Measurements from ENCODE around the gene TPTE2. TPM values are rescaled to one million over a fixed set of nuclear protein-coding genes. Genes with fewer than 3 reads are reported as not detected.

The TPTE2 gene
- polyA plus RNA-seq, 1 donor from 2014 or later = 0.83 TPM

DNA sequence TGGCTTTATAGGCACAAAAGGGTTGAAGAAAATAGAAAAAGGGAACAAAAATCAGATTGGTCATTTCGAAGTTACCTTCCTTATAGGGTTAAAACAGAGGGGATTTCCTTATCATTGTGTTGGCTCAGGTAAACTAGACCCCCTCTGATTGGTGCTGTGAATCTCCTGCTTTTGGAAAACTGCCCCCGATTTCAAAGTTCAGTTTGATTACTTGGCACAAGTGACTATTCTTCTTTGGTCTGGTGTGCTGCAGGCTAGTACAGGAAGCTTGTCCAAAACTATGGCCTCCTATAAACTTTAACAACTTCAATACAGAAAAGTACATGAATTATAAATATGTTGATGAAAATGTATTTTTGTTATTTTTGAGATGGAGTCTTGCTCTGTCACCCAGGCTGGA lies 13.9 kb upstream of the TPTE2 start:
- Histone ChIP-seq H3K9ac (ENCODE audit: low read length) (no peak overlapping the region), H3K27ac (ENCODE audit: low read length) (no peak overlapping the region), H3K4me2 (ENCODE audit: low read length) (no peak overlapping the region), H3K9me2 (ENCODE audit: insufficient read depth, low read length) (no peaks in the 10 kb centered on the region), H3K36me3 (ENCODE audit: insufficient read depth, low read length) (no peaks in the 10 kb centered on the region), H2AFZ (ENCODE audit: low read depth, low read length) (no peak overlapping the region), H3K9me3 (ENCODE audit: low read length) (peaks cover 3% of the 10 kb centered on the region), H3K79me2 (replicated peaks; ENCODE audit: insufficient read depth, low read length) (no peaks in the 10 kb centered on the region), H3K4me3 (ENCODE audit: low read length) (no peak overlapping the region), H3F3A (ENCODE audit: insufficient read depth, low read length, poor library complexity, severe bottlenecking) (no peaks in the 10 kb centered on the region), H4K20me1 (ENCODE audit: insufficient read depth) (no peaks in the 10 kb centered on the region), H3K27me3 (ENCODE audit: insufficient read depth, low read depth, low read length) (no peaks in the 10 kb centered on the region)
- TF ChIP-seq, protein P1, sequence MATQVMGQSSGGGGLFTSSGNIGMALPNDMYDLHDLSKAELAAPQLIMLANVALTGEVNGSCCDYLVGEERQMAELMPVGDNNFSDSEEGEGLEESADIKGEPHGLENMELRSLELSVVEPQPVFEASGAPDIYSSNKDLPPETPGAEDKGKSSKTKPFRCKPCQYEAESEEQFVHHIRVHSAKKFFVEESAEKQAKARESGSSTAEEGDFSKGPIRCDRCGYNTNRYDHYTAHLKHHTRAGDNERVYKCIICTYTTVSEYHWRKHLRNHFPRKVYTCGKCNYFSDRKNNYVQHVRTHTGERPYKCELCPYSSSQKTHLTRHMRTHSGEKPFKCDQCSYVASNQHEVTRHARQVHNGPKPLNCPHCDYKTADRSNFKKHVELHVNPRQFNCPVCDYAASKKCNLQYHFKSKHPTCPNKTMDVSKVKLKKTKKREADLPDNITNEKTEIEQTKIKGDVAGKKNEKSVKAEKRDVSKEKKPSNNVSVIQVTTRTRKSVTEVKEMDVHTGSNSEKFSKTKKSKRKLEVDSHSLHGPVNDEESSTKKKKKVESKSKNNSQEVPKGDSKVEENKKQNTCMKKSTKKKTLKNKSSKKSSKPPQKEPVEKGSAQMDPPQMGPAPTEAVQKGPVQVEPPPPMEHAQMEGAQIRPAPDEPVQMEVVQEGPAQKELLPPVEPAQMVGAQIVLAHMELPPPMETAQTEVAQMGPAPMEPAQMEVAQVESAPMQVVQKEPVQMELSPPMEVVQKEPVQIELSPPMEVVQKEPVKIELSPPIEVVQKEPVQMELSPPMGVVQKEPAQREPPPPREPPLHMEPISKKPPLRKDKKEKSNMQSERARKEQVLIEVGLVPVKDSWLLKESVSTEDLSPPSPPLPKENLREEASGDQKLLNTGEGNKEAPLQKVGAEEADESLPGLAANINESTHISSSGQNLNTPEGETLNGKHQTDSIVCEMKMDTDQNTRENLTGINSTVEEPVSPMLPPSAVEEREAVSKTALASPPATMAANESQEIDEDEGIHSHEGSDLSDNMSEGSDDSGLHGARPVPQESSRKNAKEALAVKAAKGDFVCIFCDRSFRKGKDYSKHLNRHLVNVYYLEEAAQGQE (IDR thresholded peaks at IDR 0.05; ENCODE audit: borderline replicate concordance) = no peak
- TF ChIP-seq SMC3 (conservative IDR thresholded peaks at IDR 0.05; ENCODE audit: poor library complexity) (no peak), POLR2AphosphoS5 (IDR thresholded peaks at IDR 0.05) (no peak)

DNA sequence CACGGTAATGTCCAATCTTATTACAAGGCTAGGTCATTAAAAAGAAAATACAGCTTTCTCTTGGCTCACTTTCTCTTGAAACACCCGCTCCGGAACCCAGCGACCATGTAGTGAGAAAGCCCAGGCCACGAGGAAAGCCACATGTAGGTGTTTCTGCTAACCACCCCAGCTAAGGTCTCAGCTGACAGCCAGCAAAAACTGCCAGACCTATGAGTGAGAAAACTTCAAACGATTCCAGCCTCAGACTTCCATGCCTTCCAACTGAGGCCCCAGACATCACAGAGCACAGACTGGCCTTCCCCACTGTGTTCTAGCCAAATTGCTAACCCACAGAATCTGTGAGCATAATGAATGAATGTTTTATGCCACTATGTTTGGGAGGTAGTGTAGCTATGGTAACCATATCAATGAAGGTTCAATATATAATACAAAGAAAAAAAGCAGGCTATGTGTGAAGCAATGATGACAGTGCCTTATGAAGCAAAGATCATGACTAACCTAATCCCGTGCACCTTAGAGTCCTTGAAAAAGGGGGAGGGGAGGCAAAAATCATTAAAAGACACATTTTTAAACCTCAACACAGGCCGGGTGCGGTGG lies 11.9 kb upstream of the TPTE2 start:
- Histone ChIP-seq H3F3A (ENCODE audit: insufficient read depth, low read length, poor library complexity, severe bottlenecking) (no peaks in the 10 kb centered on the region), H3K36me3 (ENCODE audit: insufficient read depth, low read length) (no peaks in the 10 kb centered on the region), H3K9ac (ENCODE audit: low read length) (no peak overlapping the region), H3K9me2 (ENCODE audit: insufficient read depth, low read length) (no peaks in the 10 kb centered on the region), H3K9me3 (ENCODE audit: low read length) (no peaks in the 10 kb centered on the region), H3K4me3 (ENCODE audit: low read length) (no peak overlapping the region), H4K20me1 (ENCODE audit: insufficient read depth) (no peaks in the 10 kb centered on the region), H3K27me3 (ENCODE audit: insufficient read depth, low read depth, low read length) (no peaks in the 10 kb centered on the region), H2AFZ (ENCODE audit: low read depth, low read length) (no peak overlapping the region), H3K4me2 (ENCODE audit: low read length) (no peak overlapping the region), H3K79me2 (replicated peaks; ENCODE audit: insufficient read depth, low read length) (no peaks in the 10 kb centered on the region), H3K27ac (ENCODE audit: low read length) (no peak overlapping the region)
- TF ChIP-seq EP300 (conservative IDR thresholded peaks at IDR 0.05; ENCODE audit: poor library complexity, severe bottlenecking) = no peak
- no peak for TF ChIP-seq SMC3 (conservative IDR thresholded peaks at IDR 0.05; ENCODE audit: poor library complexity)
- no peak for TF ChIP-seq TAF1 (IDR thresholded peaks at IDR 0.05; ENCODE audit: low read depth)
- no peak for TF ChIP-seq MXI1 (conservative IDR thresholded peaks at IDR 0.05; ENCODE audit: poor library complexity, severe bottlenecking)
- TF ChIP-seq EZH2 (IDR thresholded peaks at IDR 0.05; ENCODE audit: borderline replicate concordance, insufficient read depth, low read length, poor library complexity, severe bottlenecking) = no peak
- TF ChIP-seq, protein P1 (IDR thresholded peaks at IDR 0.05; ENCODE audit: borderline replicate concordance) = no peak
- TF ChIP-seq, protein P2, sequence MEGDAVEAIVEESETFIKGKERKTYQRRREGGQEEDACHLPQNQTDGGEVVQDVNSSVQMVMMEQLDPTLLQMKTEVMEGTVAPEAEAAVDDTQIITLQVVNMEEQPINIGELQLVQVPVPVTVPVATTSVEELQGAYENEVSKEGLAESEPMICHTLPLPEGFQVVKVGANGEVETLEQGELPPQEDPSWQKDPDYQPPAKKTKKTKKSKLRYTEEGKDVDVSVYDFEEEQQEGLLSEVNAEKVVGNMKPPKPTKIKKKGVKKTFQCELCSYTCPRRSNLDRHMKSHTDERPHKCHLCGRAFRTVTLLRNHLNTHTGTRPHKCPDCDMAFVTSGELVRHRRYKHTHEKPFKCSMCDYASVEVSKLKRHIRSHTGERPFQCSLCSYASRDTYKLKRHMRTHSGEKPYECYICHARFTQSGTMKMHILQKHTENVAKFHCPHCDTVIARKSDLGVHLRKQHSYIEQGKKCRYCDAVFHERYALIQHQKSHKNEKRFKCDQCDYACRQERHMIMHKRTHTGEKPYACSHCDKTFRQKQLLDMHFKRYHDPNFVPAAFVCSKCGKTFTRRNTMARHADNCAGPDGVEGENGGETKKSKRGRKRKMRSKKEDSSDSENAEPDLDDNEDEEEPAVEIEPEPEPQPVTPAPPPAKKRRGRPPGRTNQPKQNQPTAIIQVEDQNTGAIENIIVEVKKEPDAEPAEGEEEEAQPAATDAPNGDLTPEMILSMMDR (IDR thresholded peaks at IDR 0.05; ENCODE audit: poor library complexity, severe bottlenecking) = no peak
- TF ChIP-seq POLR2AphosphoS5 (IDR thresholded peaks at IDR 0.05) = no peak
- no peak for TF ChIP-seq RAD21 (conservative IDR thresholded peaks at IDR 0.05)
